Spinal cord (tissue), 10 donors: Measurements from ENCODE around the gene RNF25. TPM values are rescaled to one million over a fixed set of nuclear protein-coding genes. Genes with fewer than 3 reads are reported as not detected.

Experiments used
- DNase-seq, 6 donors: peaks; one replicate each; pipeline versions ENCODE4 v3.0.0 to v3.0.0-alpha.2; 2013 to 2015; ENCODE audit warnings: low spot score in 6 of 6, low read depth in 4 of 6
- H3K27ac ChIP-seq: one replicate; pipeline ENCODE4 v1.5.1; 2013; ENCODE audit warnings: low read depth, low read length, control low read depth
- H3K27me3 ChIP-seq: one replicate; pipeline ENCODE4 v1.6.1; 2013; ENCODE audit warnings: low read length; ENCODE audit not compliant: control insufficient read depth, insufficient read depth
- H3K36me3 ChIP-seq: one replicate; pipeline ENCODE4 v1.6.1; 2013; ENCODE audit warnings: low read length; ENCODE audit not compliant: control insufficient read depth, insufficient read depth
- H3K4me1 ChIP-seq: one replicate; pipeline ENCODE4 v1.6.1; 2013; ENCODE audit warnings: low read length; ENCODE audit not compliant: control insufficient read depth, insufficient read depth
- H3K4me3 ChIP-seq: one replicate; pipeline ENCODE4 v1.5.1; 2013; ENCODE audit warnings: low read depth, low read length, control low read depth
- H3K9me3 ChIP-seq: one replicate; pipeline ENCODE4 v1.6.1; 2013; ENCODE audit warnings: low read length; ENCODE audit not compliant: control insufficient read depth, insufficient read depth
- WGBS: methylation state at CpG from one replicate; pipeline ENCODE4 v1.1.5; 2013; ENCODE audit warnings: missing lambda C conversion rate; ENCODE audit not compliant: insufficient coverage; 5-methylcytosine and 5-hydroxymethylcytosine counted together
- polyA plus RNA-seq, 2 donors: library from polyadenylated mRNA; unstranded; fragments of 120-200 nt; gene quantifications; one replicate each; pipeline ENCODE4 v1.2.1, GENCODE V29; 2013; ENCODE audit not compliant: insufficient read length in 2 of 2
- total RNA-seq, 2 donors: library from RNA; depleted of rRNA in 1 of 2; stranded (reverse); fragments of 120-200 nt in 1 of 2; fragments of >200 nt in 1 of 2; gene quantifications; one replicate each; pipeline versions ENCODE4 v1.2.3 to v1.2.4, GENCODE V29; 2013 to 2014
- donor health status: healthy.

The RNF25 gene
- total and polyA plus RNA-seq, 4 donors, result 28.3 to 61.5 (median 49.7) TPM

GRCh38 chr2:218615868-218616315, 55.9 kb downstream of the RNF25 start:
- Histone ChIP-seq H3K36me3 (no peaks in the 10 kb centered on the region), H3K4me1 (no peaks in the 10 kb centered on the region), H3K9me3 (no peaks in the 10 kb centered on the region), H3K27ac (no peak overlapping the region), H3K27me3 (no peaks in the 10 kb centered on the region), H3K4me3 (no peak overlapping the region)
- 88% methylated on average over 6 of the region's 6 CpGs for WGBS
- DNase-seq, result no peak

Other genes starting within 250 kb of the RNF25 start
- 10 to 100 TPM; 16.5 to 29.7 TPM for gene USP37, start 103.7 kb downstream of the RNF25 start, total RNA-seq
- gene USP37, start 103.7 kb downstream of the RNF25 start, polyA plus RNA-seq, result 10 to 100 TPM in 1 of 2 donors, 1 to 10 TPM in 1; 8.7 to 10.4 TPM
- 10 to 100 TPM; 37.9 to 47.0 TPM for gene CNOT9, start 103.2 kb downstream of the RNF25 start, total RNA-seq
- gene CNOT9, start 103.2 kb downstream of the RNF25 start, polyA plus RNA-seq, result 10 to 100 TPM; 54.1 to 54.3 TPM
- gene PLCD4, start 64.1 kb downstream of the RNF25 start, total RNA-seq, result 1 to 10 TPM; 8.3 to 9.0 TPM
- gene PLCD4, start 64.1 kb downstream of the RNF25 start, polyA plus RNA-seq, result 10 to 100 TPM in 1 of 2 donors, 1 to 10 TPM in 1; 7.0 to 12.8 TPM
- 10 to 100 TPM; 10.8 to 13.2 TPM for gene ZNF142, start 12.4 kb downstream of the RNF25 start, total RNA-seq
- 10 to 100 TPM; 25.1 to 25.8 TPM for gene ZNF142, start 12.4 kb downstream of the RNF25 start, polyA plus RNA-seq
- 10 to 100 TPM; 25.0 to 42.9 TPM for gene BCS1L, start 12.3 kb downstream of the RNF25 start, total RNA-seq
- 10 to 100 TPM; 56.8 to 64.2 TPM for gene BCS1L, start 12.3 kb downstream of the RNF25 start, polyA plus RNA-seq
- 10 to 100 TPM; 24.9 to 61.3 TPM for gene STK36, start 84 bp upstream of the RNF25 start, total RNA-seq
- gene STK36, start 84 bp upstream of the RNF25 start, polyA plus RNA-seq, result 10 to 100 TPM; 62.2 to 89.1 TPM
- gene TTLL4, start 38.8 kb upstream of the RNF25 start, total RNA-seq, result 10 to 100 TPM; 14.2 to 29.8 TPM
- gene TTLL4, start 38.8 kb upstream of the RNF25 start, polyA plus RNA-seq, result 10 to 100 TPM; 29.0 to 37.4 TPM
- gene CYP27A1, start 110.1 kb upstream of the RNF25 start, total RNA-seq, result 10 to 100 TPM; 12.1 to 49.0 TPM
- 10 to 100 TPM; 10.3 to 18.5 TPM for gene CYP27A1, start 110.1 kb upstream of the RNF25 start, polyA plus RNA-seq
- gene PRKAG3, start 159.8 kb upstream of the RNF25 start, total RNA-seq, result under 1 TPM in 1 of 2 donors, not detected in 1; 0.06 TPM
- gene PRKAG3, start 159.8 kb upstream of the RNF25 start, polyA plus RNA-seq, result under 1 TPM in 1 of 2 donors, not detected in 1; 0.23 TPM
- gene WNT6, start 187.8 kb upstream of the RNF25 start, total RNA-seq, result 1 to 10 TPM; 1.6 to 6.5 TPM
- 1 to 10 TPM; 1.7 to 9.7 TPM for gene WNT6, start 187.8 kb upstream of the RNF25 start, polyA plus RNA-seq
- gene WNT10A, start 208.8 kb upstream of the RNF25 start, total RNA-seq, result under 1 TPM in 1 of 2 donors, not detected in 1; 0.17 TPM
- under 1 TPM; 0.29 to 0.35 TPM for gene WNT10A, start 208.8 kb upstream of the RNF25 start, polyA plus RNA-seq